GM21619 (cell line): Measurements from ENCODE around the gene CSNK1G3.
A peak's percentile ranks its signal among the peaks of the same experiment; 100 is the strongest.

ENCODE experiments used
- ATAC-seq: cut with Tn5 transposase; IDR thresholded peaks from one replicate; pipeline ENCODE4 v1.9.1; 2021; ENCODE audit not compliant: unreplicated experiment

CSNK1G3 gene

GRCh38 chr5:123557907-123558306 lies 45.9 kb downstream of the CSNK1G3 start:
- ATAC-seq: no peak

GRCh38 chr5:123558762-123559433 lies 46.9 kb downstream of the CSNK1G3 start:
- ATAC-seq: no peak

GRCh38 chr5:123559434-123559775 lies 47.4 kb downstream of the CSNK1G3 start:
- ATAC-seq: no peak

- ATAC-seq: no peak
Observed at GRCh38 chr5:123561230-123561629, 49.3 kb downstream of the CSNK1G3 start.

GRCh38 chr5:123571927-123572326 lies 60.0 kb downstream of the CSNK1G3 start:
- peak; percentile 71 for ATAC-seq

GRCh38 chr5:123578390-123578789 lies 66.4 kb downstream of the CSNK1G3 start:
- no peak for ATAC-seq

- ATAC-seq: no peak
Observed at GRCh38 chr5:123579410-123579809, 67.4 kb downstream of the CSNK1G3 start.

- ATAC-seq: no peak
Observed at GRCh38 chr5:123582550-123583285, 70.7 kb downstream of the CSNK1G3 start.

GRCh38 chr5:123585871-123586270 lies 73.9 kb downstream of the CSNK1G3 start:
- no peak for ATAC-seq

- ATAC-seq: no peak
Observed at GRCh38 chr5:123594434-123594833, 82.5 kb downstream of the CSNK1G3 start.

GRCh38 chr5:123597018-123597417 lies 85.0 kb downstream of the CSNK1G3 start:
- no peak for ATAC-seq

- peak; percentile 38 for ATAC-seq
Observed at GRCh38 chr5:123598028-123598689, 86.2 kb downstream of the CSNK1G3 start.

- ATAC-seq: no peak
Observed at GRCh38 chr5:123599171-123599570, 87.2 kb downstream of the CSNK1G3 start.

- no peak for ATAC-seq
Observed at GRCh38 chr5:123601610-123602009, 89.6 kb downstream of the CSNK1G3 start.

GRCh38 chr5:123605822-123606221 lies 93.8 kb downstream of the CSNK1G3 start:
- ATAC-seq: peak; percentile 77

GRCh38 chr5:123610209-123610608 lies 98.2 kb downstream of the CSNK1G3 start:
- no peak for ATAC-seq

- ATAC-seq: no peak
Observed at GRCh38 chr5:123610665-123611405, 98.9 kb downstream of the CSNK1G3 start.

- ATAC-seq: no peak
Observed at GRCh38 chr5:123611406-123611709, 99.4 kb downstream of the CSNK1G3 start.

- no peak for ATAC-seq
Observed at GRCh38 chr5:123617561-123617960, 105.6 kb downstream of the CSNK1G3 start.

- no peak for ATAC-seq
Observed at GRCh38 chr5:123626051-123626450, 114.1 kb downstream of the CSNK1G3 start.

GRCh38 chr5:123628860-123629544 lies 117.0 kb downstream of the CSNK1G3 start:
- ATAC-seq: no peak
